WTC11 (cell line): ENCODE data around the gene FMNL3.

Experiments
- CTCF ChIP-seq: fragments of 200-600 bp; IDR thresholded peaks from 2 replicates; pipeline ENCODE4 v1.8.0; 2022; ENCODE audit warnings: antibody characterized with exemption
- E2F4 ChIP-seq: sonication (generic); formaldehyde crosslinking; IDR thresholded peaks from 2 replicates; pipeline ENCODE4 v1.8.1; 2022; ENCODE audit warnings: low read depth, mild to moderate bottlenecking, moderate library complexity, missing genetic modification reagents, borderline replicate concordance
- FOXJ3 ChIP-seq: sonication (generic); formaldehyde crosslinking; IDR thresholded peaks from 2 replicates; pipeline ENCODE4 v1.9.0; 2021; ENCODE audit warnings: missing genetic modification reagents, mild to moderate bottlenecking, borderline replicate concordance
- GABPB1 ChIP-seq: sonication (generic); formaldehyde crosslinking; IDR thresholded peaks from 2 replicates; pipeline ENCODE4 v1.8.1; 2023; ENCODE audit warnings: mild to moderate bottlenecking, missing genetic modification reagents
- JUN ChIP-seq: sonication (generic); formaldehyde crosslinking; IDR thresholded peaks from 2 replicates; pipeline ENCODE4 v1.8.0; 2023; ENCODE audit warnings: mild to moderate bottlenecking, missing genetic modification reagents
- NFYB ChIP-seq: sonication (generic); formaldehyde crosslinking; conservative IDR thresholded peaks from 2 replicates; pipeline ENCODE4 v1.8.0; 2022; ENCODE audit warnings: low read depth, missing genetic modification reagents

DNA sequence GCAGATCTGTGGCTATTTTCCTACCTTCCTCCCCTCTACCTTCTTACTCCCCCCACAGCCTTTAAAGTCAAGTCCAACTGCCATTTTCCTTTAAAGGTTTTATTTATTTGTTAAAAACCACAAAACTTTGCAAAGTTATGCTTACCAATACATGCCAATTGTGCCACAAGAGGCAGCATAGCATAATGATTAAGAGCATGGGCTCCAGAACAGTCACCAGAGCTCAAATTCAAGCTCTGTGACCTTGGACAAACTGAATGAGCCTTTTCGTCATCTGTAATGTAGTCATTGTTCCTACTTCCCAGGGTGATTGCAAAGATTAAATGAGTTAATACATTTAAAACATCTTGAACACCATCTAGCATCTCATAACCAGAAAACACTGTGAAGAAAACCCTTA lies 13.0 kb upstream of the FMNL3 start:
- TF ChIP-seq FOXJ3 (CRISPR knock-in tag) (no peak), JUN (CRISPR knock-in tag) (no peak), E2F4 (CRISPR knock-in tag) (no peak), GABPB1 (no peak), CTCF (no peak), NFYB (CRISPR knock-in tag) (no peak)
